Stomach (tissue), 9 donors: ENCODE data around the gene KDM3B. TPM values are rescaled to one million over a fixed set of nuclear protein-coding genes. Genes with fewer than 3 reads are reported as not detected.
A peak's percentile ranks its signal among the peaks of the same experiment; 100 is the strongest.

Source experiments
- DNase-seq, 2 donors: peaks; one replicate each; pipeline versions ENCODE4 v3.0.0 to v3.0.0-alpha.2; 2013 to 2019
- H3K27ac ChIP-seq, 5 donors: fragments of 200-600 bp in 4 of 5; sonication (generic) in 4 of 5; one replicate each; pipeline ENCODE4 v1.5.1; 2013 to 2019; ENCODE audit warnings: mild to moderate bottlenecking in 1 of 5, moderate library complexity in 1 of 5
- H3K27me3 ChIP-seq, 3 donors: fragments of 200-600 bp; sonication (generic); one replicate each; pipeline ENCODE4 v1.5.1; 2017 to 2019; ENCODE audit warnings: mixed run types in 1 of 3
- H3K36me3 ChIP-seq, 4 donors: fragments of 200-600 bp; sonication (generic); 1 replicate in 3 of 4; 2 replicates in 1 of 4; pipeline ENCODE4 v1.5.1; 2016 to 2019
- H3K4me1 ChIP-seq, 4 donors: fragments of 200-600 bp; sonication (generic); one replicate each; pipeline ENCODE4 v1.5.1; 2016 to 2019
- H3K4me3 ChIP-seq, 4 donors: fragments of 200-600 bp; sonication (generic) in 3 of 4; one replicate each; pipeline ENCODE4 v1.5.1; 2016 to 2019; ENCODE audit warnings: mild to moderate bottlenecking in 1 of 4
- H3K9me3 ChIP-seq, 4 donors: fragments of 200-600 bp; sonication (generic); one replicate each; pipeline ENCODE4 v1.5.1; 2016 to 2019
- EP300 ChIP-seq: sonication (generic); formaldehyde crosslinking; IDR thresholded peaks from one replicate; pipeline ENCODE4 v1.6.1; 2017; ENCODE audit warnings: antibody characterized with exemption
- POLR2A ChIP-seq, 4 donors: fragments of 450-650 bp; IDR thresholded peaks; one replicate each; pipeline ENCODE4 v1.6.1; 2016; ENCODE audit warnings: antibody characterized with exemption in 4 of 4, control low read depth in 2 of 4, mild to moderate bottlenecking in 1 of 4, moderate library complexity in 1 of 4
- POLR2AphosphoS5 ChIP-seq, 3 donors: sonication (generic); formaldehyde crosslinking; IDR thresholded peaks; one replicate each; pipeline ENCODE4 v1.6.1; 2016; ENCODE audit warnings: antibody characterized with exemption in 3 of 3
- WGBS, 5 donors: extraction: QIAGEN DNeasy Blood & Tissue Kit in 3 of 5; methylation state at CpG; one replicate each; pipeline versions ENCODE4 v1.1.5 to v1.1.7; 2013 to 2018; 5-methylcytosine and 5-hydroxymethylcytosine counted together
- intact Hi-C: fragments of 100-400 bp; cut with DNase I; formaldehyde crosslinking; loops from one replicate; pipeline ENCODE4 v1.15.1; 2023; ENCODE audit warnings: low total_unique reads
- polyA plus RNA-seq, 3 donors: library from polyadenylated mRNA; stranded (reverse); fragments of 200-250 nt; gene quantifications; one replicate each; pipeline ENCODE4 v1.2.3, GENCODE V29; 2013
- total RNA-seq, 5 donors: library from RNA; depleted of rRNA; stranded (reverse); fragments of >200 nt; gene quantifications; one replicate each; pipeline versions ENCODE4 v1.1.0 to v1.2.3, GENCODE V29; 2014 to 2016
- TF ChIP-seq, protein P1 (sequence below), 7 experiments: fragments of 450-650 bp in 4 of 7; fragments of 200-600 bp in 3 of 7; sonication (generic) in 3 of 7; IDR thresholded peaks; one replicate each; pipeline ENCODE4 v1.5.1; 2016 to 2019; ENCODE audit warnings: antibody characterized with exemption in 7 of 7, control low read depth in 2 of 7, mild to moderate bottlenecking in 1 of 7
- donor health status: healthy with polysubstance abuse.
- donor health status: Bipolar disorder and iron deficiency.
- donor health status: healthy.

The KDM3B gene
- total and polyA plus RNA-seq, 8 donors: 12.6 to 107 (median 51.0) TPM

DNA sequence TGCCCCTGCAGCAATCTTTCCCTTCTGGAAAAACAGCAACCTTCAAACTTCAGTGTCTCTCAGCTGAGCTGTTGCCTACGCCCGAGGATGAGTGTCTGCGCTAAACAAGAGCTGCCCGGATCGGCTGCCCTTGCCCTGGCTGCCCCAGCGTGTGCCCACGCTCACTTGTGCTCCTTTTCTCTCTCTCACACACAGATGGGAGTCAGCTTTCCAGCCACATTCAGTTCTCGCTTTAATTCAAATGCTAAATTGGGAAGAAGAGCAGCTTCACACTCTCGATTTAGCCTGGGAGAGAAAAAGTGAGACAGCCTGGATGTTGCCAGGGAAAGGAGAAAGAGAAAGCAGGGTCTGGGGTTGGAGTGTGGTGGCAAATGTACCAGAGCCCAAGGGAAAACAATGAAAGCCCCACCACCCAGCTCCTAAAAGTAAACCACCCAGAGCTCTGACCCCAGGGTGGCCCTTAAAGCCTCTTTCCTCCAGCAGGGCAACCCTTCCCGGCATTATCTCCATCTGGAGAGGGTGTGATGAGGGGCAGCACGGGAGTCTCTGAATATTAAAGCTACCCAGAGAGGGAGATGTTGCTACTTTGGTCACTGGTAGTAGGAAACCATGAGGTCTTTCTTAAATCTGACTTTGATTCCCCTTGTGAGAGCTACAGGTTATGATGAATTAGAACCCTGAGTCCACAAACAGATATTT is 102.9 kb downstream of the KDM3B start:
- no peak for DNase-seq
- Histone ChIP-seq H3K27me3 (no peaks in the 10 kb centered on the region), H3K9me3 (no peaks in the 10 kb centered on the region), H3K4me3 (no peak overlapping the region), H3K4me1 (peaks cover 10 to 20% (median 17%) of the 10 kb centered on the region in 4 donors), H3K27ac (no peak overlapping the region), H3K36me3 (no peaks in the 10 kb centered on the region)
- intact Hi-C loops: no loop called here
- WGBS, 5 donors: 78 to 84% (median 81%) methylated on average over 11 of the region's 11 CpGs
- TF ChIP-seq POLR2A (IDR thresholded peaks at IDR 0.05): no peak
- no peak for TF ChIP-seq POLR2AphosphoS5 (IDR thresholded peaks at IDR 0.05)
- TF ChIP-seq EP300: no peak
- TF ChIP-seq, protein P1, sequence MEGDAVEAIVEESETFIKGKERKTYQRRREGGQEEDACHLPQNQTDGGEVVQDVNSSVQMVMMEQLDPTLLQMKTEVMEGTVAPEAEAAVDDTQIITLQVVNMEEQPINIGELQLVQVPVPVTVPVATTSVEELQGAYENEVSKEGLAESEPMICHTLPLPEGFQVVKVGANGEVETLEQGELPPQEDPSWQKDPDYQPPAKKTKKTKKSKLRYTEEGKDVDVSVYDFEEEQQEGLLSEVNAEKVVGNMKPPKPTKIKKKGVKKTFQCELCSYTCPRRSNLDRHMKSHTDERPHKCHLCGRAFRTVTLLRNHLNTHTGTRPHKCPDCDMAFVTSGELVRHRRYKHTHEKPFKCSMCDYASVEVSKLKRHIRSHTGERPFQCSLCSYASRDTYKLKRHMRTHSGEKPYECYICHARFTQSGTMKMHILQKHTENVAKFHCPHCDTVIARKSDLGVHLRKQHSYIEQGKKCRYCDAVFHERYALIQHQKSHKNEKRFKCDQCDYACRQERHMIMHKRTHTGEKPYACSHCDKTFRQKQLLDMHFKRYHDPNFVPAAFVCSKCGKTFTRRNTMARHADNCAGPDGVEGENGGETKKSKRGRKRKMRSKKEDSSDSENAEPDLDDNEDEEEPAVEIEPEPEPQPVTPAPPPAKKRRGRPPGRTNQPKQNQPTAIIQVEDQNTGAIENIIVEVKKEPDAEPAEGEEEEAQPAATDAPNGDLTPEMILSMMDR (IDR thresholded peaks at IDR 0.05): no peak

DNA sequence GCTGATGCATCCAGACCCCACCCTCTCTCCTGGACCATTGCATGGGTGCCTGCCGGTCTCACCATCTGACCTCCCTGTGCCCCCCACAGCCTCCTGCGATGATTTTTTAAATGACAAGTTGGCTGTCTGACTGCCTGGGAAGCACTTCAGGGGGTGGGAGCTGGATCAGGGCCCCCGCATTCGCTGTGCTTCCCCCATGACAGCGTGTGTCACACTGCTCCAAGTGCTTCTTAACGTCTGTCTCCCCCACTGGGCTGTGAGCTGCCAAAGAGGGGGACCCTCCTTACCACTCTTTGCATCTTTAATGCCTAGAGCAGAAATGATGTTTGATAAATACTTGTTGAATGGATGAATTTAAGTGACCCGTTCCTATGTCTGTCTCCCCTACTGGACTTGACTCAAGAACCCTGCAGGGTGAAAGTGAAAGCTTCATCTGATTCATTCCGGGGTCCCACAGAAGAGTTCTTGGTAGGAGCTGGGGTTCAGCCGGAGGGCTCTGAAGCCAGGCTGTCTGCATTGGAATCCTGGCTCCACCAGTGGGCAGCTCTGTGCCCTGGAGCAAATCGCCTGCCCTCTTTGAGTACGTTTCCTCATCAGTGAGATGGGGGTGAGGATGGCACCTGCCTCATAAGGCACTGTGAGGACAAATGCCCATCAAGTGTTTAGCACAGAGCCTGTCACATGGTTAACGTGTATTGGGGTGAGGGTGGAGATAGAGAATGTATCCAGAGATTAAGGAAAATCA is 105.2 kb downstream of the KDM3B start:
- H3K4me3 ChIP-seq: no peak overlapping the region
- intact Hi-C loops: no loop called here
- no peaks in the 10 kb centered on the region for H3K27me3 ChIP-seq
- DNase-seq: no peak
- 66 to 79% (median 75%) methylated on average over 12 of the region's 12 CpGs for WGBS, 5 donors
- TF ChIP-seq POLR2AphosphoS5 (IDR thresholded peaks at IDR 0.05) (no peak), EP300 (no peak), POLR2A (IDR thresholded peaks at IDR 0.05) (no peak)
- TF ChIP-seq, protein P1 (IDR thresholded peaks at IDR 0.05): no peak
- no peak overlapping the region for H3K27ac ChIP-seq
- no peaks in the 10 kb centered on the region for H3K36me3 ChIP-seq
- peaks cover 10 to 20% (median 18%) of the 10 kb centered on the region in 4 donors for H3K4me1 ChIP-seq
- H3K9me3 ChIP-seq: no peaks in the 10 kb centered on the region

DNA sequence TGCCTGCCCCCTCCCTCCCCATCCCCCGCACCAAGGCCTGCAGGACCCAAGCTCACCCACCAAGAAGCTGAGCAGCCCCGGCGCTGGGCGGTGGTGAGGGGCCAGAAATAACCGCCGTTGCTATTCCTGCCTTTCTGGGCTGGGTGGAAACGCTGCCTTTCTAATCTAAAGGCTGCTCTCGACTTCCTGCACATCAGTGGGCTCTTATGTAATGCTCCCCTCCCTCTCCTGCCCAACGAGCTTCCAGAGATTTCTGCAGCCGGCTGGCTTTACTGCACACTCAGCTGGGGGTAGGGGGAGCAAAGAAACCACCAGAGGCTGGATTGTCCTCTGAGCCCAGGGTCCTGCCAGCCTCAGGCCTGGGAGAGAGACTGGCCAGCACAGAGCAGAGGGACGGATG is 105.9 kb downstream of the KDM3B start:
- H3K27ac ChIP-seq: no peak overlapping the region
- WGBS, 5 donors: 32 to 49% (median 48%) methylated on average over 10 to 11 of the region's 11 CpGs
- intact Hi-C loops: no loop called here

DNA sequence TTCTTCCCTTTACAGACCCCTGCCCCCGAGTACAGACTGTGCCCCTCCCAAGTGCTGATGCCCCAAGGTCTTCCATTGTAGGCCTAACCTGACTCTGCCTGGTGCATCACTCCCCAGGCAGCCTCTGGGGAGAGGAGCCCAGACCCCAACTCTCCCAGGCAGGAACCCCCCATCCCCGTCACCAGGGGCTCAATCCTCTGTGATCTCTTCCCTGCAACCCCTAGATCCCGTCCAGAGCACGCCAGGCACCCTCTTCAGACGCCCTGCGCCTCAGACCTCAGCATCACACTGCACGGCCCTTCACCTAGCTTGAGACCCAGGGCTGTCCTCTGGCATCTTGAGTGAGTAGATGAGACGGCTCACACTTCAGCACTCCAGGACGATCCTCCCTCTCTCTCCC is 106.4 kb downstream of the KDM3B start:
- DNase-seq: no peak
- intact Hi-C loops: no loop called here
- H3K27me3 ChIP-seq: no peaks in the 10 kb centered on the region
- 83 to 90% (median 88%) methylated on average over 9 of the region's 9 CpGs for WGBS, 5 donors
- H3K4me1 ChIP-seq: peaks cover 15 to 28% (median 25%) of the 10 kb centered on the region in 4 donors
- peak overlapping the region in 1 of 5 donors; percentile 21 for H3K27ac ChIP-seq
- no peaks in the 10 kb centered on the region for H3K9me3 ChIP-seq
- H3K4me3 ChIP-seq: no peak overlapping the region
- no peak for TF ChIP-seq POLR2A (IDR thresholded peaks at IDR 0.05)
- TF ChIP-seq POLR2AphosphoS5 (IDR thresholded peaks at IDR 0.05): no peak
- TF ChIP-seq, protein P1 (IDR thresholded peaks at IDR 0.05): no peak
- TF ChIP-seq EP300: no peak
- H3K36me3 ChIP-seq: no peaks in the 10 kb centered on the region

More for the DNA sequence above, 105.9 kb downstream of the KDM3B start:
- no peaks in the 10 kb centered on the region for H3K9me3 ChIP-seq
- H3K27me3 ChIP-seq: no peaks in the 10 kb centered on the region
- DNase-seq: peak in 1 of 2 donors; percentile 54
- no peaks in the 10 kb centered on the region for H3K36me3 ChIP-seq
- no peak overlapping the region for H3K4me3 ChIP-seq
- peaks cover 13 to 24% (median 21%) of the 10 kb centered on the region in 4 donors for H3K4me1 ChIP-seq
- no peak for TF ChIP-seq POLR2A (IDR thresholded peaks at IDR 0.05)
